ENCODE results near the gene OXNAD1. TPM values are rescaled to one million over a fixed set of nuclear protein-coding genes. Genes with fewer than 3 reads are reported as not detected.

The OXNAD1 gene
- total RNA-seq, 1 experiment from 2014 or later, result 16.3 TPM

DNA sequence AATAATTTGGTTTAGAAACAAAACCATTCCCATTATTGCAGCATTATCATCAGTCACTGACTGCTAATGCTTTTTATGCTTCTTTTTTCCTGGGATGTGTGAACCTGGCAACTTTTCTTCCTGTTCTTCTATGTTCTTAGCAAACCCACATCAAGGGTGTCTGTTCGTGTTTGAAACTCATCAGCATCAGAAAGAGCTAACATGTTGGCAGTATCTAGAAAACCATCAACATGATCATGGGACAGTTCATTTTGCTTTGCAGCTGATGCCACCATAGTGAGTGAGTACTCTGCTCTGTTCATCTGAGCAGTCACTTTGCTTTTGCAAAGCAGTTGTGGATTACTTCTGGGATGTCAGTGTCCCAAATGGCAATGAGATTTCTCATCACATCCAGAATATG, 6.1 kb upstream of the OXNAD1 start:
- H3K27ac Mint-ChIP-seq (ENCODE audit: unreplicated experiment), result no peak overlapping the region
- intact Hi-C loops (cut with micrococcal nuclease; ENCODE audit: unreplicated experiment), result no loop called here

DNA sequence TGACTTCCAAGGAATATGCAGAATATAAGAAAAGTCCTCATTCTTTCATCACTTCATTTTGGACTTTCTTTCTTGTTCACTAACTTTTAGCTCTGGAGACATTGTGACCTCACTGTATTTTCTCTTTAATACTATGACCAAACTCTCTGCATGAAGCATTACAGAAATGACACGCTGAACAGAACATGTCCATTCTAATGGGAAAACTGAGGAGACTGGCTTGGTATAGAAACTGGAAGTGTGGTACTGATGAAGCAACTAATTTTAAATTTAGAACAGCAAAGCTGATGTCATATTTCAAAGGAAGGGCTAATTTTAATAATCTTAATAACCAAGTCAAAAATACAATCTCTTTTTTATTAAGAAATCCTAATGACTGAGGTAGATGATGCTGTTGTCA, 5.0 kb upstream of the OXNAD1 start:
- H3K27ac Mint-ChIP-seq (ENCODE audit: unreplicated experiment), result no peak overlapping the region
- intact Hi-C loops (cut with micrococcal nuclease; ENCODE audit: unreplicated experiment), result no loop called here
- H3K9me3 Mint-ChIP-seq (ENCODE audit: low read depth, unreplicated experiment), result no peaks in the 10 kb centered on the region
- no peak for DNase-seq
- TF ChIP-seq, protein P1, sequence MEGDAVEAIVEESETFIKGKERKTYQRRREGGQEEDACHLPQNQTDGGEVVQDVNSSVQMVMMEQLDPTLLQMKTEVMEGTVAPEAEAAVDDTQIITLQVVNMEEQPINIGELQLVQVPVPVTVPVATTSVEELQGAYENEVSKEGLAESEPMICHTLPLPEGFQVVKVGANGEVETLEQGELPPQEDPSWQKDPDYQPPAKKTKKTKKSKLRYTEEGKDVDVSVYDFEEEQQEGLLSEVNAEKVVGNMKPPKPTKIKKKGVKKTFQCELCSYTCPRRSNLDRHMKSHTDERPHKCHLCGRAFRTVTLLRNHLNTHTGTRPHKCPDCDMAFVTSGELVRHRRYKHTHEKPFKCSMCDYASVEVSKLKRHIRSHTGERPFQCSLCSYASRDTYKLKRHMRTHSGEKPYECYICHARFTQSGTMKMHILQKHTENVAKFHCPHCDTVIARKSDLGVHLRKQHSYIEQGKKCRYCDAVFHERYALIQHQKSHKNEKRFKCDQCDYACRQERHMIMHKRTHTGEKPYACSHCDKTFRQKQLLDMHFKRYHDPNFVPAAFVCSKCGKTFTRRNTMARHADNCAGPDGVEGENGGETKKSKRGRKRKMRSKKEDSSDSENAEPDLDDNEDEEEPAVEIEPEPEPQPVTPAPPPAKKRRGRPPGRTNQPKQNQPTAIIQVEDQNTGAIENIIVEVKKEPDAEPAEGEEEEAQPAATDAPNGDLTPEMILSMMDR (IDR thresholded peaks at IDR 0.05; ENCODE audit: unreplicated experiment), result no peak
- no peaks in the 10 kb centered on the region for H3K27me3 Mint-ChIP-seq (ENCODE audit: unreplicated experiment)
- no peak overlapping the region for H3K4me3 Mint-ChIP-seq (ENCODE audit: low read depth, unreplicated experiment)
- peaks cover 13% of the 10 kb centered on the region for H3K36me3 Mint-ChIP-seq (ENCODE audit: insufficient read depth, unreplicated experiment)
- no TSS peak for BruUV-seq (replicated peaks)
- CTCF ChIA-PET, result interaction anchor here (0.6 kb wide), 1 partner anchor 75 kb away, joined by 3 read pairs; no protein-coding TSS in a partner anchor
- H3K4me1 Mint-ChIP-seq (ENCODE audit: low read depth, unreplicated experiment), result peaks cover 7% of the 10 kb centered on the region

More for the DNA sequence above, 6.1 kb upstream of the OXNAD1 start:
- no TSS peak for BruUV-seq (replicated peaks)
- no peak for DNase-seq
- no peaks in the 10 kb centered on the region for H3K27me3 Mint-ChIP-seq (ENCODE audit: unreplicated experiment)
- H3K4me1 Mint-ChIP-seq (ENCODE audit: low read depth, unreplicated experiment), result peaks cover 2% of the 10 kb centered on the region
- H3K9me3 Mint-ChIP-seq (ENCODE audit: low read depth, unreplicated experiment), result no peaks in the 10 kb centered on the region
- CTCF ChIA-PET, result interaction anchor here (0.9 kb wide), 1 partner anchor 11 kb away, joined by 3 read pairs; no protein-coding TSS in a partner anchor
- TF ChIP-seq, protein P1 (IDR thresholded peaks at IDR 0.05; ENCODE audit: unreplicated experiment), result no peak
- H3K4me3 Mint-ChIP-seq (ENCODE audit: low read depth, unreplicated experiment), result no peak overlapping the region
- H3K36me3 Mint-ChIP-seq (ENCODE audit: insufficient read depth, unreplicated experiment), result peaks cover 1% of the 10 kb centered on the region

DNA sequence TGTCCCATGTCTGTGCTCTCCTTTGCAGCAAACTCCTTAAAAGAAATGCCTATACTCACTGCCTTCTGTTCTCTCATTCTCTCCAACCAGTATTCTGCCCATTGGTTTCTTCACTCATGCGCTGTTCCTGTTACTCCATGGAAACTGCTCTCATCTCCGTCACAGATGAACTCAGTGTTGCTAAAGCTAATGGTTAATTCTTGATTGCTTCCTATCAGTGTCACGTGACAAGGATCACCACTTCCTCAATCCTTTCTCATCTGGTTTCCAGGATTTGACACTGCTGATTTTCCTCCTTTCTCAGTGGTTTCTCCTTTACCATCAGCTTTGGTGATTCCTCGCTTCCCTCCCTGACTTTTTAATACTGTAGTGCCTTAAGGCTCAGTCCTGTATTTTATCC, 2.8 kb upstream of the OXNAD1 start:
- no TSS peak for BruUV-seq (replicated peaks)
- TF ChIP-seq, protein P1 (IDR thresholded peaks at IDR 0.05; ENCODE audit: unreplicated experiment), result no peak
- Mint-ChIP-seq H3K9me3 (ENCODE audit: low read depth, unreplicated experiment) (no peaks in the 10 kb centered on the region), H3K4me3 (ENCODE audit: low read depth, unreplicated experiment) (no peak overlapping the region), H3K36me3 (ENCODE audit: insufficient read depth, unreplicated experiment) (peaks cover 24% of the 10 kb centered on the region), H3K27ac (ENCODE audit: unreplicated experiment) (no peak overlapping the region), H3K4me1 (ENCODE audit: low read depth, unreplicated experiment) (peaks cover 12% of the 10 kb centered on the region), H3K27me3 (ENCODE audit: unreplicated experiment) (no peaks in the 10 kb centered on the region)
- DNase-seq, result no peak
- intact Hi-C loops (cut with micrococcal nuclease; ENCODE audit: unreplicated experiment), result no loop called here
- CTCF ChIA-PET, result no interaction called here

DNA sequence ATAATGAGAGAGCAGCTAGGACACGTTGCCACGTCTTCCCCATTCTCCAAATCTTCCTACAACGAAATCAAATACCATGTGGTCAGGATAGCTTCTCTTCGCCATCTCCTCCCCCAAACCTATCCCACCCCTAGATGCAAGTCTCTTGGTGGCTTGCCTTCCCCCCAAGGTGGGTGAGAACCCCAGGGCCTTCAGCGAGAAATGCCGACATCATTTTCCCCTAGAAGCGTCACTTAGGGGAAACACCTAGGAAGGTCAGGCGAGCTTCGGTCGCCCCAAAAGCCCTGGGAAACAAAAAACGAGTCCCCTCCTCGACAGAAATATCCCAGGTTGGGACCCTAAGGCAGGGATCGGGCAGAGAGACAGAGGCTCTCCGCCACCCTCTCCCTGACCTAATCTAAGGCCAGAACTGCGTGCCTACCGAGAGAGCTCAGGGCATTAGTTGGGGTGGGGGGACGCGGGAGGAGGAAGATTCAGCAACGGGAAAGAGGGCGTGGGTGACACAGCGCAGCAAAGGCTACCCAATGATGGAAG, 771 bp upstream of the OXNAD1 start:
- BruUV-seq (replicated peaks), result TSS peak; percentile 84

More for the DNA sequence above, 771 bp upstream of the OXNAD1 start:
- H3K36me3 Mint-ChIP-seq (ENCODE audit: insufficient read depth, unreplicated experiment), result peaks cover 24% of the 10 kb centered on the region
- no peaks in the 10 kb centered on the region for H3K27me3 Mint-ChIP-seq (ENCODE audit: unreplicated experiment)
- H3K4me1 Mint-ChIP-seq (ENCODE audit: low read depth, unreplicated experiment), result peaks cover 16% of the 10 kb centered on the region
- H3K9me3 Mint-ChIP-seq (ENCODE audit: low read depth, unreplicated experiment), result no peaks in the 10 kb centered on the region
- CTCF ChIA-PET, result interaction anchor here (1.0 kb wide), 1 partner anchor 17 kb away, joined by 4 read pairs; no protein-coding TSS in a partner anchor
- intact Hi-C loops (cut with micrococcal nuclease; ENCODE audit: unreplicated experiment), result no loop called here
- H3K4me3 Mint-ChIP-seq (ENCODE audit: low read depth, unreplicated experiment), result peak overlapping the region; percentile 76
- peak overlapping the region; percentile 71 for H3K27ac Mint-ChIP-seq (ENCODE audit: unreplicated experiment)
- TF ChIP-seq, protein P1 (IDR thresholded peaks at IDR 0.05; ENCODE audit: unreplicated experiment), result no peak
- DNase-seq, result no peak

Measured in Calu3 (cell line).